ENCODE data around the gene TBX1. TPM values are rescaled to one million over a fixed set of nuclear protein-coding genes. Genes with fewer than 3 reads are reported as not detected.

TBX1 gene
- total RNA-seq, 1 experiment from 2014 or later = not detected

- Mint-ChIP-seq H3K9me3 (ENCODE audit: low read depth, unreplicated experiment) (no peaks in the 10 kb centered on the region), H3K27ac (ENCODE audit: unreplicated experiment) (no peak overlapping the region), H3K36me3 (ENCODE audit: insufficient read depth, unreplicated experiment) (peaks cover 4% of the 10 kb centered on the region), H3K4me1 (ENCODE audit: low read depth, unreplicated experiment) (peaks cover 13% of the 10 kb centered on the region), H3K4me3 (ENCODE audit: low read depth, unreplicated experiment) (no peak overlapping the region), H3K27me3 (ENCODE audit: unreplicated experiment) (peaks cover 79% of the 10 kb centered on the region)
- CTCF ChIA-PET = interaction anchor here (0.6 to 1.1 kb wide), 2 partner anchors 10 to 449 kb away, joined by 3 read pairs; no protein-coding TSS in a partner anchor
- DNase-seq = no peak
- no TSS peak for BruUV-seq (replicated peaks)
- TF ChIP-seq, protein P1, sequence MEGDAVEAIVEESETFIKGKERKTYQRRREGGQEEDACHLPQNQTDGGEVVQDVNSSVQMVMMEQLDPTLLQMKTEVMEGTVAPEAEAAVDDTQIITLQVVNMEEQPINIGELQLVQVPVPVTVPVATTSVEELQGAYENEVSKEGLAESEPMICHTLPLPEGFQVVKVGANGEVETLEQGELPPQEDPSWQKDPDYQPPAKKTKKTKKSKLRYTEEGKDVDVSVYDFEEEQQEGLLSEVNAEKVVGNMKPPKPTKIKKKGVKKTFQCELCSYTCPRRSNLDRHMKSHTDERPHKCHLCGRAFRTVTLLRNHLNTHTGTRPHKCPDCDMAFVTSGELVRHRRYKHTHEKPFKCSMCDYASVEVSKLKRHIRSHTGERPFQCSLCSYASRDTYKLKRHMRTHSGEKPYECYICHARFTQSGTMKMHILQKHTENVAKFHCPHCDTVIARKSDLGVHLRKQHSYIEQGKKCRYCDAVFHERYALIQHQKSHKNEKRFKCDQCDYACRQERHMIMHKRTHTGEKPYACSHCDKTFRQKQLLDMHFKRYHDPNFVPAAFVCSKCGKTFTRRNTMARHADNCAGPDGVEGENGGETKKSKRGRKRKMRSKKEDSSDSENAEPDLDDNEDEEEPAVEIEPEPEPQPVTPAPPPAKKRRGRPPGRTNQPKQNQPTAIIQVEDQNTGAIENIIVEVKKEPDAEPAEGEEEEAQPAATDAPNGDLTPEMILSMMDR (IDR thresholded peaks at IDR 0.05; ENCODE audit: unreplicated experiment) = no peak
- intact Hi-C loops (cut with micrococcal nuclease; ENCODE audit: unreplicated experiment) = no loop called here
Observed at GRCh38 chr22:19763458-19764298, 3.1 kb downstream of the TBX1 start.

DNA sequence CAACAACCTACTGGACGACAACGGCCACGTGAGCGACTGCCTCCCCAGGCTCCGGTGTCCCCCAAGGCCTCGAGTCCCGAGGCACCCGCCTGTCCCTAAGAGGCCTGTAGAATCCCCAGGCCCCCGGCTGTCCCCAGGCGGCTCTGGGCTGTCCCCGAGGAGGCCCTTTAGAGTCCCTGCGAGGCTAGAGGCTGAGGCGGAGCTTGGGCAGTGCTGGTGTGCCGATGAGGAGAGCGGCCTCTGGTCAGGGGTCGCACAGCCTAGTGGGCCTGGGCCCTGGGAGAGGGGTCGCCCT is 3.7 kb downstream of the TBX1 start:
- Mint-ChIP-seq H3K4me3 (ENCODE audit: low read depth, unreplicated experiment) (no peak overlapping the region), H3K27ac (ENCODE audit: unreplicated experiment) (no peak overlapping the region), H3K4me1 (ENCODE audit: low read depth, unreplicated experiment) (peaks cover 13% of the 10 kb centered on the region), H3K36me3 (ENCODE audit: insufficient read depth, unreplicated experiment) (peaks cover 4% of the 10 kb centered on the region), H3K27me3 (ENCODE audit: unreplicated experiment) (peaks cover 78% of the 10 kb centered on the region), H3K9me3 (ENCODE audit: low read depth, unreplicated experiment) (no peaks in the 10 kb centered on the region)
- TF ChIP-seq, protein P1 (IDR thresholded peaks at IDR 0.05; ENCODE audit: unreplicated experiment) = no peak
- no peak for DNase-seq
- intact Hi-C loops (cut with micrococcal nuclease; ENCODE audit: unreplicated experiment) = no loop called here
- no TSS peak for BruUV-seq (replicated peaks)
- CTCF ChIA-PET = interaction anchor here (0.6 to 1.1 kb wide), 2 partner anchors 9 to 38 kb away, joined by 3 to 6 read pairs; no protein-coding TSS in a partner anchor

- no peak for DNase-seq
- Mint-ChIP-seq H3K4me1 (ENCODE audit: low read depth, unreplicated experiment) (peaks cover 7% of the 10 kb centered on the region), H3K9me3 (ENCODE audit: low read depth, unreplicated experiment) (no peaks in the 10 kb centered on the region), H3K27ac (ENCODE audit: unreplicated experiment) (no peak overlapping the region), H3K4me3 (ENCODE audit: low read depth, unreplicated experiment) (no peak overlapping the region), H3K27me3 (ENCODE audit: unreplicated experiment) (peaks cover 78% of the 10 kb centered on the region), H3K36me3 (ENCODE audit: insufficient read depth, unreplicated experiment) (peaks cover 4% of the 10 kb centered on the region)
- CTCF ChIA-PET = interaction anchor here (0.6 to 1.1 kb wide), 2 partner anchors 8 to 39 kb away, joined by 3 to 6 read pairs; no protein-coding TSS in a partner anchor
- intact Hi-C loops (cut with micrococcal nuclease; ENCODE audit: unreplicated experiment) = no loop called here
- TF ChIP-seq, protein P1 (IDR thresholded peaks at IDR 0.05; ENCODE audit: unreplicated experiment) = no peak
- BruUV-seq (replicated peaks) = no TSS peak
Observed at GRCh38 chr22:19764636-19765476, 4.3 kb downstream of the TBX1 start.

GRCh38 chr22:19765477-19766239 is 5.1 kb downstream of the TBX1 start:
- intact Hi-C loops (cut with micrococcal nuclease; ENCODE audit: unreplicated experiment) = no loop called here
- BruUV-seq (replicated peaks) = no TSS peak
- H3K27ac Mint-ChIP-seq (ENCODE audit: unreplicated experiment) = no peak overlapping the region
- H3K27me3 Mint-ChIP-seq (ENCODE audit: unreplicated experiment) = peaks cover 78% of the 10 kb centered on the region
- CTCF ChIA-PET = interaction anchor here (0.6 to 0.7 kb wide), 2 partner anchors 10 to 751 kb away, joined by 3 read pairs; no protein-coding TSS in a partner anchor
- no peaks in the 10 kb centered on the region for H3K4me1 Mint-ChIP-seq (ENCODE audit: low read depth, unreplicated experiment)
- H3K9me3 Mint-ChIP-seq (ENCODE audit: low read depth, unreplicated experiment) = no peaks in the 10 kb centered on the region
- DNase-seq = no peak
- H3K4me3 Mint-ChIP-seq (ENCODE audit: low read depth, unreplicated experiment) = no peak overlapping the region
- TF ChIP-seq, protein P1 (IDR thresholded peaks at IDR 0.05; ENCODE audit: unreplicated experiment) = no peak
- no peaks in the 10 kb centered on the region for H3K36me3 Mint-ChIP-seq (ENCODE audit: insufficient read depth, unreplicated experiment)

All from Calu3 (cell line).